ENCODE results near the gene ZNF646.

Gene ZNF646

GRCh38 chr16:31108794-31109558, 34.8 kb downstream of the ZNF646 start:
- H3K9me3 Mint-ChIP-seq, result no peaks in the 10 kb centered on the region
- no peaks in the 10 kb centered on the region for H3K27me3 Mint-ChIP-seq
- H3K36me3 Mint-ChIP-seq, result no peaks in the 10 kb centered on the region
- peak overlapping the region; percentile 87 for H3K4me3 Mint-ChIP-seq
- H3K27ac Mint-ChIP-seq, result no peak overlapping the region
- H3K4me1 Mint-ChIP-seq, result peaks cover 19% of the 10 kb centered on the region

DNA sequence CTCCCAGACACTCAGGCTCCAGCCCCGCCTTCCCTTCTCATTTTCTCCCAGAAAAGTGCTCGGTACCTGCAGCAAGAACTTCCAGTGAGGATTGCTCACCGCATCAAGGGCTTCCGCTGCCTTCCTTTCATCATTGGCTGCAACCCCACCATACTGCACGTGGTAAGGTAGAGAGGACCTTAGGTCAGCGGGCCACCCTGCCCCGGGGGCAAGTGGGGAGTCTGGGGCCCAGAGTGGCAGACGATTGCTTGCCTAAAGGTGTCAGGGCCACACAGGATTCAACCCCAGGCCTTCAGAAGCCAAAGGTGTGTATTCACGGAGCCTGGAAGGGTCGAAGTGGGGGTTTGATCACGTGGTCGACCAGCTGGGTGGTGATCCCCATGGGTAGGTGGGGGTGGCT, 35.4 kb downstream of the ZNF646 start:
- peak overlapping the region; percentile 68 for H3K27ac Mint-ChIP-seq
- no peaks in the 10 kb centered on the region for H3K9me3 Mint-ChIP-seq
- H3K4me3 Mint-ChIP-seq, result peak overlapping the region; percentile 87
- H3K36me3 Mint-ChIP-seq, result no peaks in the 10 kb centered on the region
- H3K4me1 Mint-ChIP-seq, result peaks cover 19% of the 10 kb centered on the region
- H3K27me3 Mint-ChIP-seq, result no peaks in the 10 kb centered on the region

DNA sequence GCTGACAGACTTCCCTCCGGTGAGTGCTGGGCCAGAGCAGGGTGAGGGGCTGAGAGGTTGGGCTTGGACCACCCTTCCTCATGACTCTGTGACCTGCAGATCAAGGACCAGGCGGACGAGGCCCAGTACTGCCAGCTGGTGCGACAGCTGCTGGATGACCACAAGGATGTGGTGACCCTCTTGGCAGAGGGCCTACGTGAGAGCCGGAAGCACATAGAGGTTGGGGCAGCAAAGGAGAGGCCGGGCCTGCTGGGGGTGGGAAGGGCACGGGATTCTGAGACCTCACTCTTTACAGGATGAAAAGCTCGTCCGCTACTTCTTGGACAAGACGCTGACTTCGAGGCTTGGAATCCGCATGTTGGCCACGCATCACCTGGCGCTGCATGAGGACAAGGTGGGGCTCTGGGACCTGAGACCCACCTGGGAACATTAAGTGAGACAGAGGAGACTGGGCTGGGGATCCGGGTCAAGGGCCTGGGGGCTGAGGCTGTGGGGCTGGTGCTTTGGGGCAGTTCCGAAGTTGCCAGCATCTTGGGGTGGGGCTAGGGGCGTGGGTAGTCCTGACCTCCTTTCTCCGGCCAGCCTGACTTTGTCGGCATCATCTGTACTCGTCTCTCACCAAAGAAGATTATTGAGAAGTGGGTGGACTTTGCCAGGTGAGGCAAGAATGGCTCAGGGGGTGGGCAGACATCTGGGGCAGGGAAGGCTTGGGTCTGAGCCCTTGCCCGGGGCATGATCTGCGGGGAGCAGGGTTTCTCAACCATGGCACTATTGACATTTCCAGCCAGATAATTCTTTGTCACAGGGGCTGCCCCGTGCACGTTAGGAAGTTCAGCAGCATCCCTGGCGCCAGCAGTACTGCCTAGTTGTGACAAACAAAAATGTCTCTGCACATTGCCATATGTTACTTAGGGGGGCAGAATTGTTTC, 36.1 kb downstream of the ZNF646 start:
- H3K4me1 Mint-ChIP-seq, result peaks cover 19% of the 10 kb centered on the region
- no peaks in the 10 kb centered on the region for H3K9me3 Mint-ChIP-seq
- no peaks in the 10 kb centered on the region for H3K36me3 Mint-ChIP-seq
- H3K27me3 Mint-ChIP-seq, result no peaks in the 10 kb centered on the region
- H3K4me3 Mint-ChIP-seq, result peak overlapping the region; percentile 35
- peak overlapping the region; percentile 36 for H3K27ac Mint-ChIP-seq

DNA sequence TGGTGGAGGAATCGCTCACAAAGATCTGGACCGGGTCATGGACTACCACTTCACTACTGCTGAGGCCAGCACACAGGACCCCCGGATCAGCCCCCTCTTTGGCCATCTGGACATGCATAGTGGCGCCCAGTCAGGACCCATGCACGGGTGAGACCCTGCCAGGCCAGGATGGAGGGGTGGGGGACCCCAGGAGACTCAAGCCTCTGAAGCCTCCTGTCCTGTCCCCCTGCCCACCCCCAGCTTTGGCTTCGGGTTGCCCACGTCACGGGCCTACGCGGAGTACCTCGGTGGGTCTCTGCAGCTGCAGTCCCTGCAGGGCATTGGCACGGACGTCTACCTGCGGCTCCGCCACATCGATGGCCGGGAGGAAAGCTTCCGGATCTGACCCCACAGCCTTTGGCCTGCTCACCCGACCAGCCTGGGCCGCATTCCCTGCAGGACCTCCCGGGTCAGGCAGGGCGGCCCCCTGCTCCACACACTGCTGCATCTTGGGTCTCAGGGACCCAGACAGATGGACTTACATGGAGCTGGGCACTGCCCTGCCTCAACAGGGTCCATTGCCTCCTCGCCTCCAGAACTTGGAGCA, 37.8 kb downstream of the ZNF646 start:
- H3K4me1 Mint-ChIP-seq, result peaks cover 15% of the 10 kb centered on the region
- no peaks in the 10 kb centered on the region for H3K9me3 Mint-ChIP-seq
- H3K36me3 Mint-ChIP-seq, result no peaks in the 10 kb centered on the region
- no peak overlapping the region for H3K27ac Mint-ChIP-seq
- H3K27me3 Mint-ChIP-seq, result no peaks in the 10 kb centered on the region
- H3K4me3 Mint-ChIP-seq, result no peak overlapping the region

- no peak overlapping the region for H3K4me3 Mint-ChIP-seq
- peaks cover 10% of the 10 kb centered on the region for H3K4me1 Mint-ChIP-seq
Measured at GRCh38 chr16:31112711-31113110, 38.5 kb downstream of the ZNF646 start.

DNA sequence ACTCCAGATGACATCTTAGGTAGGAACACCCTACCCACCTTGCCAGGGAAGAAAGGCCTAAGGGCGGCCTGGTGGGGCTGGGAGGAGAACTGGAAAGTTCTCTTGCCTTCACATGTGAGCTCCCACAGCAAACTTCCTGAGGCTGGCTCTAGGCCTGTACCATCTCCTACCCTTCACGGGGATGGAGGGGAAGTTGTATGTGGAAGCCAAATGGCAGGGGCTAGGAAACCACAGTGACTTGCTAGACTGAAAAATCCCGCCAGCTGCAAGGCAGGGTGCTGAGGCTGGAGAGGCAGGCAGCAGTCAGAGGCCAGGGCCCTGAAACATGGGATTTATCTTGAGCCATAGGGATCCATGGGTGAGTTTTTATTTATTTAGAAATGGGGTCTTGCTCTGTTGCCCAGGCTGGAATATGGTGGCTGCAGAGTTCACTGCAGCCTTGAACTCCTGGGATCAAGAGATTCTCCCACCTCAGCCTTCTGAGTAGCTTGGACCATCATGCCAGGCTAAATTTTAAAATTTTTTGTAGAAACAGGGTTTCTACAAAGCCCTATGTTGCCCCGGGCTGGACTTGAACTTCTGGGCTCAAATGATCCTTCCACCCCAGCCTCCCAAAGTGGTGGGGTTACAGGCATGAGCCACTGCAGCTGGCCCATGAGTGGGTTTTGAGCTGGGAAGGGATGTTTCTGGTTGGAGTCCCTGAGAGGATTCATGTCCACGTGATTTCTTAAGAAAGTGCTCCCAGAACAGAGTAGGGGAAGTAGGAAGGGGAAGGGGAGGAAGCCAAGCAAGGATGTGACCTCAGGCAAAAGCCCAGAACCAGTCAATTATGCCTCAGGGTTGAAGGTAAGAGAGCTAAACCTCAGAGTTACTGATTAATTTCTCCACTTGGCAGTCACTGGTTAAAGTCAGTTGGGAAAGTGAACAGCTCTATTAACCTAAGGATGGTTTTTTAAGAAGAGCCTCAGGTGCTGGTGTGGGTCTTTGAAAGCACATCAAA, 39.2 kb downstream of the ZNF646 start:
- peaks cover 12% of the 10 kb centered on the region for H3K4me1 Mint-ChIP-seq
- H3K36me3 Mint-ChIP-seq, result no peaks in the 10 kb centered on the region
- H3K27me3 Mint-ChIP-seq, result no peaks in the 10 kb centered on the region
- H3K9me3 Mint-ChIP-seq, result no peaks in the 10 kb centered on the region
- H3K4me3 Mint-ChIP-seq, result no peak overlapping the region
- H3K27ac Mint-ChIP-seq, result no peak overlapping the region

More at GRCh38 chr16:31112711-31113110, 38.5 kb downstream of the ZNF646 start:
- H3K27ac Mint-ChIP-seq, result no peak overlapping the region
- no peaks in the 10 kb centered on the region for H3K36me3 Mint-ChIP-seq
- H3K27me3 Mint-ChIP-seq, result no peaks in the 10 kb centered on the region
- H3K9me3 Mint-ChIP-seq, result no peaks in the 10 kb centered on the region

GRCh38 chr16:31114468-31114867, 40.2 kb downstream of the ZNF646 start:
- Mint-ChIP-seq H3K27ac (no peak overlapping the region), H3K27me3 (no peaks in the 10 kb centered on the region), H3K36me3 (no peaks in the 10 kb centered on the region), H3K9me3 (no peaks in the 10 kb centered on the region), H3K4me1 (peaks cover 16% of the 10 kb centered on the region), H3K4me3 (no peak overlapping the region)

GRCh38 chr16:31117384-31118222, 43.4 kb downstream of the ZNF646 start, which contains the start of gene KAT8:
TSS of gene KAT8 (plus strand) at chr16:31117664. CDS start at chr16:31117682, 18 bp downstream.
- peak within 1 kb of the TSS; percentile 94 for H3K4me3 Mint-ChIP-seq
- peak within 1 kb of the TSS; percentile 95 for H3K27ac Mint-ChIP-seq
- no peaks in the 10 kb centered on the region for H3K27me3 Mint-ChIP-seq
- H3K36me3 Mint-ChIP-seq, result no peaks in the 10 kb centered on the region
- peaks cover 13% of the 10 kb centered on the region for H3K4me1 Mint-ChIP-seq
- no peaks in the 10 kb centered on the region for H3K9me3 Mint-ChIP-seq

- Mint-ChIP-seq H3K9me3 (no peaks in the 10 kb centered on the region), H3K27me3 (no peaks in the 10 kb centered on the region), H3K36me3 (no peaks in the 10 kb centered on the region), H3K4me1 (peaks cover 13% of the 10 kb centered on the region), H3K27ac (peak overlapping the region; percentile 95), H3K4me3 (peak overlapping the region; percentile 94)
Measured at GRCh38 chr16:31118223-31119155, 44.3 kb downstream of the ZNF646 start.

- Mint-ChIP-seq H3K27me3 (no peaks in the 10 kb centered on the region), H3K36me3 (peaks cover 3% of the 10 kb centered on the region), H3K9me3 (no peaks in the 10 kb centered on the region), H3K4me1 (peaks cover 13% of the 10 kb centered on the region), H3K27ac (no peak overlapping the region), H3K4me3 (no peak overlapping the region)
Measured at GRCh38 chr16:31120129-31120528, 45.9 kb downstream of the ZNF646 start.

GRCh38 chr16:31125844-31126243, 51.6 kb downstream of the ZNF646 start:
- Mint-ChIP-seq H3K27ac (no peak overlapping the region), H3K4me3 (no peak overlapping the region), H3K4me1 (peaks cover 11% of the 10 kb centered on the region), H3K36me3 (peaks cover 9% of the 10 kb centered on the region), H3K9me3 (no peaks in the 10 kb centered on the region), H3K27me3 (no peaks in the 10 kb centered on the region)

DNA sequence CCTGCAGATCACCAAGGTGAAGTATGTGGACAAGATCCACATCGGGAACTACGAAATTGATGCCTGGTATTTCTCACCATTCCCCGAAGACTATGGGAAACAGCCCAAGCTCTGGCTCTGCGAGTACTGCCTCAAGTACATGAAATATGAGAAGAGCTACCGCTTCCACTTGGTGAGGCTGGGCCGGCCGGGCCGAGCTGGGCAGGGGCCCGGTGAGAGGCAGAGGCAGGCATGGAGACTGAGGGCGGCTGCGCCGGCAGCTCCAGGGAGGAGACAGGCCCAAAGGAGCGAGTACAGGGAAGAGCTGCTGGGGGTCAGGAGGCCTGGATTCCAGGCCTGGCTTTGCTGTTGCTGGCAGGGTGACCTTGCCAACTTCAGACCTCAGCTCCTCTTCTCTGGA, 53.0 kb downstream of the ZNF646 start:
- peaks cover 9% of the 10 kb centered on the region for H3K36me3 Mint-ChIP-seq
- H3K4me3 Mint-ChIP-seq, result no peak overlapping the region
- H3K4me1 Mint-ChIP-seq, result peaks cover 11% of the 10 kb centered on the region
- no peaks in the 10 kb centered on the region for H3K9me3 Mint-ChIP-seq
- no peaks in the 10 kb centered on the region for H3K27me3 Mint-ChIP-seq
- no peak overlapping the region for H3K27ac Mint-ChIP-seq

Data from activated naive CD4-positive, alpha-beta T cell treated with anti-CD3 and anti-CD28 coated beads, Interleukin-2, amount 50 U/mL, for 24 hours (primary cell).